A549 treated with Mapracorat at 1 μM for 4 hours (cell line): Measurements from ENCODE around the gene NUP107. TPM values are rescaled to one million over a fixed set of nuclear protein-coding genes. Genes with fewer than 3 reads are reported as not detected.

Source experiments
- total RNA-seq: library from RNA; stranded (reverse); fragments of 200-300 nt; extraction: Qiagen RNA extraction; gene quantifications from 5 replicates; pipeline ENCODE4 v1.2.3, GENCODE V29; 2022

The NUP107 gene
- 55.4 to 70.1 TPM (median 65.9 TPM) in 5 replicates for total RNA-seq

GRCh38 chr12:68686595-68687521, at the start of gene NUP107:
Gene NUP107, plus strand, starts transcription at chr12:68686978. Its CDS starts 88 bp downstream, at chr12:68687066.

GRCh38 chr12:68745904-68746571, 59.3 kb downstream of the NUP107 start, which contains the start of gene SLC35E3:
Gene SLC35E3, plus strand, starts transcription at chr12:68746176. Its CDS starts 202 bp downstream, at chr12:68746378.

Other genes with a start within 250 kb of the NUP107 start
- 166 to 230 TPM (median 184 TPM) in 5 replicates for gene RAP1B, start 76.1 kb upstream of the NUP107 start, total RNA-seq
- 12.4 to 18.9 TPM (median 16.2 TPM) in 5 replicates for gene SLC35E3, start 59.2 kb downstream of the NUP107 start, total RNA-seq
- 42.8 to 69.6 TPM (median 57.3 TPM) in 5 replicates for gene MDM2, start 121.2 kb downstream of the NUP107 start, total RNA-seq
- gene CPM, start 246.2 kb downstream of the NUP107 start, total RNA-seq = 4.5 to 6.1 TPM (median 5.2 TPM) in 5 replicates